ENCODE measurements around the gene APOC1.

APOC1 gene

DNA sequence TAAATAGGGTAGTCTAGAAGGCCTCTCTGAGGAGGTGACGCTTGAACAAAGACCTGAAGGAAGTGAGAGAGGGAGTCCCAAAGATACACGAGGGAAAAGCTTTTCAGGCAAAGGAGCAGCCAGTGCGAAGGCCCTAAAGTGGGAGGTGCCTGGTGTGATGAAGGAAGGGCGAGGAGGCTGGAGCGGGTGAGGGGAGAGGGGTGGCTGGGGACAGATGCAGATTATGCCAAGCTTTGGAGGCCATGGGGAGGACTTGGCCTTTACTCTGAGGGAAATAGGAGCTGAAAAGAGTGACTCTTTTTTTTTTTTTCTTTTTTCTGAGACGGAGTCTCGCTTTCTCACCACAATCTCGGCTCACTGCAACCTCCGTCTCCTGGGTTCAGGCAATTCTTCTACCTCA is 43.7 kb downstream of the APOC1 start:
- ChIA-PET CTCF (no interaction called here), POLR2A (interaction anchor here (1.4 kb wide), 1 partner anchor 68 kb away, joined by 3 read pairs; no protein-coding TSS in a partner anchor)
- no peak for DNase-seq (ENCODE audit: extremely low spot score)
- no peak for TF ChIP-seq NFRKB (IDR thresholded peaks at IDR 0.05)

DNA sequence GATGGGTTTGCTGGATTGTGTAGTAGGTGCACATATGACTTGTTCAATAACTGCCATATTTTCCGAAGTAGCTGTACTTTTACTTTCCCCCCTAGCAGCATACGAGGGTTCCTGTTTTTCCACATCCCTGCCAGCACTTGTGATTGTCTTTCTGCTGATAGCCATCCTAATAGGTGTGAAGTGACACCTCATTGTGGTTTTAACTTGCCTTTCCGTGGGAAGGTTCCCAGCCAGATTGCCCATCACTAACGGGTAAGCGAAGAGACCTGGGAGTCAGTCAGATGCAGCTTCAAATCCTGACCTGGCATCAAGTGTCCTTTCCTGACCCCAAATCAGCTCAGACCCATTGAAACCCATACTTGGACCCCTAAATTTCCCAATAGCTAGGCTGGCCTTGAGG is 45.3 kb downstream of the APOC1 start:
- POLR2A ChIA-PET: no interaction called here
- DNase-seq (ENCODE audit: extremely low spot score): no peak
- CTCF ChIA-PET: no interaction called here
- TF ChIP-seq FOXA1 (IDR thresholded peaks at IDR 0.05) (no peak), TARDBP (IDR thresholded peaks at IDR 0.05) (no peak), FOXK2 (IDR thresholded peaks at IDR 0.05) (no peak), ARNT (IDR thresholded peaks at IDR 0.05) (no peak), NFRKB (IDR thresholded peaks at IDR 0.05) (no peak), CTBP1 (IDR thresholded peaks at IDR 0.05; ENCODE audit: borderline replicate concordance) (no peak), ELF4 (IDR thresholded peaks at IDR 0.05) (no peak), ZNF384 (IDR thresholded peaks at IDR 0.05) (no peak), LEF1 (IDR thresholded peaks at IDR 0.05; ENCODE audit: borderline replicate concordance) (no peak), L3MBTL2 (conservative IDR thresholded peaks at IDR 0.05) (no peak), SUZ12 (IDR thresholded peaks at IDR 0.05) (no peak), BHLHE40 (IDR thresholded peaks at IDR 0.05; ENCODE audit: borderline replicate concordance) (no peak), FOXM1 (IDR thresholded peaks at IDR 0.05; ENCODE audit: borderline replicate concordance) (no peak), SP1 (IDR thresholded peaks at IDR 0.05) (no peak), HDGF (IDR thresholded peaks at IDR 0.05; ENCODE audit: borderline replicate concordance) (no peak)
- TF ChIP-seq, protein P1, sequence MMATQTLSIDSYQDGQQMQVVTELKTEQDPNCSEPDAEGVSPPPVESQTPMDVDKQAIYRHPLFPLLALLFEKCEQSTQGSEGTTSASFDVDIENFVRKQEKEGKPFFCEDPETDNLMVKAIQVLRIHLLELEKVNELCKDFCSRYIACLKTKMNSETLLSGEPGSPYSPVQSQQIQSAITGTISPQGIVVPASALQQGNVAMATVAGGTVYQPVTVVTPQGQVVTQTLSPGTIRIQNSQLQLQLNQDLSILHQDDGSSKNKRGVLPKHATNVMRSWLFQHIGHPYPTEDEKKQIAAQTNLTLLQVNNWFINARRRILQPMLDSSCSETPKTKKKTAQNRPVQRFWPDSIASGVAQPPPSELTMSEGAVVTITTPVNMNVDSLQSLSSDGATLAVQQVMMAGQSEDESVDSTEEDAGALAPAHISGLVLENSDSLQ (IDR thresholded peaks at IDR 0.05): no peak

DNA sequence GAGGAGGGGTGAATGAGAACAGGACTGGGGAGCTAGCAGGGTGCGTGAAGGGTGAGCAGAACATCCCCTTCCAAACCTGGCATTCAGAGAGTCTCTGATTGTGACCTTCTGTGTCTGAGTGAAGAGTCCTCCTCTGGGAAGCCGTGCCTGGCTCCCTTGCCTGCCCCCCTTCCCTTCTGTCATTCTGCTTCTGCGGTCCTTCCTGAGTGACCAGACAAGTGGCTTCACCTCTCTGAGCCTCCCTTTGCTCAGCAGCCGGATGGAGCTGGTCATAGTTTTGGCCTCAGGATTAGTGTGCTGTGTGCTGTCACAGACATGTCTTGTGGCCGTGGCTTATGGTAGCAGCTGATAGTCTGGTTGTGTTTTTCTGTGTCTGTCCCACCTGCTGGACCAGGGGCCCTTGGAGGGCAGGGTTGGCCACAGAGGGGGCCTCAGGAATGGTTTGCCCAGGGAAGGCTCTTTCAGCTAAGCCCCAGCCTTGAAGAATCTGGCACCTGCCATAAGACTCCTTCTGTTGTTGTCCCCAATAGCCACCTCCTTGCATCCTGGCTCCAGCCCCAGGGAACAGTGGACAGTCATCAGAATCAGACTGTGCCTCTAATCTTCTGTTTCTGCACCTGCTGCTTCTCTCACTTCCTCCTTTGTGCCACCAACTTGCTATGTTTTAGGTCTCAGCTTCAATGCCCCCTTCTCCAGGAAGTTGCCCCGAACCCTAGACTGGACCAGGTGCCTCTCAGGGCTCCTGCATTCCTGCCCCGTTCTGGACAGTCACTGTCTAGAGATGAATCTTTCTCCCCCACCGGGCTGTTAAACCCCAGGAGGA is 46.7 kb downstream of the APOC1 start:
- ChIA-PET POLR2A (no interaction called here), CTCF (no interaction called here)
- no peak for TF ChIP-seq FOXM1 (IDR thresholded peaks at IDR 0.05; ENCODE audit: borderline replicate concordance)
- TF ChIP-seq, protein P1 (IDR thresholded peaks at IDR 0.05): no peak
- no peak for TF ChIP-seq ELF4 (IDR thresholded peaks at IDR 0.05)
- TF ChIP-seq BHLHE40 (IDR thresholded peaks at IDR 0.05; ENCODE audit: borderline replicate concordance): no peak
- TF ChIP-seq CTBP1 (IDR thresholded peaks at IDR 0.05; ENCODE audit: borderline replicate concordance): no peak
- no peak for TF ChIP-seq LEF1 (IDR thresholded peaks at IDR 0.05; ENCODE audit: borderline replicate concordance)
- TF ChIP-seq HDGF (IDR thresholded peaks at IDR 0.05; ENCODE audit: borderline replicate concordance): no peak
- no peak for TF ChIP-seq SUZ12 (IDR thresholded peaks at IDR 0.05)
- no peak for TF ChIP-seq NFRKB (IDR thresholded peaks at IDR 0.05)
- TF ChIP-seq FOXK2 (IDR thresholded peaks at IDR 0.05): no peak
- no peak for TF ChIP-seq FOXA1 (IDR thresholded peaks at IDR 0.05)
- TF ChIP-seq TARDBP (IDR thresholded peaks at IDR 0.05): no peak
- DNase-seq (ENCODE audit: extremely low spot score): no peak

DNA sequence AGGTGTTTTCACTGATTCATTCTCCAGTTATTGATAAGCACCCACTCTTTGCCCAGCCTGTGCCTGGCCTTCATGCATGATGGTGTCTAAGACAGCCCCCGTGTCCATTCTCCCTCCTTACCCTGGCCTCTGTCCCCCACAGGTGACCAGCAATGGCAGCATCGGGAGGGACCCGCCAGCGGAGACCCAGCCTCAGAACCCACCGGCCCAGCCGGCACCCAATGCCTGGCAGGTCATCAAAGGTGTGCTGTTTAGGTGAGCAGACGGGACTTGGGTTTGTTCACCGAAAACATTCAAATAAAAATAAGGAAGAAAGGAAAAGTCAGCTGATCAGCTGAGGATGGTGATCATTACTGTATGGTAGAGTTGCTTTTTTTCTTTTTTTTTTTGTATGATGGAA is 47.4 kb downstream of the APOC1 start:
- CTCF ChIA-PET: no interaction called here
- TF ChIP-seq FOXA1 (IDR thresholded peaks at IDR 0.05) (no peak), HDGF (IDR thresholded peaks at IDR 0.05; ENCODE audit: borderline replicate concordance) (no peak), ELF4 (IDR thresholded peaks at IDR 0.05) (no peak), FOXK2 (IDR thresholded peaks at IDR 0.05) (no peak), TARDBP (IDR thresholded peaks at IDR 0.05) (no peak), NFRKB (IDR thresholded peaks at IDR 0.05) (no peak), SUZ12 (IDR thresholded peaks at IDR 0.05) (no peak), ARNT (IDR thresholded peaks at IDR 0.05) (no peak), CTBP1 (IDR thresholded peaks at IDR 0.05; ENCODE audit: borderline replicate concordance) (no peak), BHLHE40 (IDR thresholded peaks at IDR 0.05; ENCODE audit: borderline replicate concordance) (no peak), L3MBTL2 (conservative IDR thresholded peaks at IDR 0.05) (no peak), FOXM1 (IDR thresholded peaks at IDR 0.05; ENCODE audit: borderline replicate concordance) (no peak), ZNF384 (IDR thresholded peaks at IDR 0.05) (no peak), LEF1 (IDR thresholded peaks at IDR 0.05; ENCODE audit: borderline replicate concordance) (no peak), SP1 (IDR thresholded peaks at IDR 0.05) (no peak)
- TF ChIP-seq, protein P1 (IDR thresholded peaks at IDR 0.05): no peak
- POLR2A ChIA-PET: no interaction called here
- DNase-seq (ENCODE audit: extremely low spot score): no peak

DNA sequence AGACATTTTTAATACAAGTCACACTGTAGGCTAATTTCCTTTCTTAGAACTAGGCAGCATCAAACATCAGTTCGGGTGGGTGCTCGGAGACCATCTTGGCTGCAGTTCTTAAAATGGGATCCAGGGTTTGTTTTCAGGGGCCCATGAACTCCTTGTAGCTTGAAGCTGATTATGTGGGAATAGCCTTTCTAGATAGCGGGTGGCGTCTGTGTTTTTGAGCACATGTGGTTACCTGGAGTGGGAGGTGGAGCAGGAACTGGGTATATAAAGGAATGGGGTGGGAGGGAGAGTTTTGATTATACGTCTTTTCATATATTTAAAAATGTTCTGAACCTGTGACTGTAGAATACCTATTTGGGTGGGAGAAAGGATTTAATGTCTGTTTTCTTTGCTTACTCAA is 53.7 kb downstream of the APOC1 start:
- ChIA-PET POLR2A (no interaction called here), CTCF (no interaction called here)
- TF ChIP-seq L3MBTL2 (conservative IDR thresholded peaks at IDR 0.05): no peak
- TF ChIP-seq SUZ12 (IDR thresholded peaks at IDR 0.05): no peak
- TF ChIP-seq ELF4 (IDR thresholded peaks at IDR 0.05): no peak
- DNase-seq (ENCODE audit: extremely low spot score): no peak

DNA sequence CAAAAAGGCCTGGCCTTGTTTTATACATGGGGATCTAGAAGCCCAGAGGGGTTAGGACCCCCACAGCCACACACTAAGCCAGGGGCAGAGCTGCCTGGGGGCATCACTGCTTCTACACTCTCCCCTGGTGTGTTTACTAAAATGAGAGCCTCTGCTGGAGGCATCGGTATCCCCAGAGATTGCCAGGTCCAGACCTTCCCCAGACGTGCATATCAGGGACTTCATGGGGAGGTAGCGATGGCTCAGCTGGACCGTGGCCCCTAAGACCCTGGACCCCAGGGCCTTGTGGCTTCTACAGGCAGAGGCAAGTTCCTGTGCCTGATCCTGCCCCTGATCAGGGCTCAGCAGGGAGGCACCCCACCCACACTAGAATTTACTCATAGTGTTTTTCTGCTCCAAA is 54.3 kb downstream of the APOC1 start:
- ChIA-PET CTCF (no interaction called here), POLR2A (no interaction called here)
- TF ChIP-seq SUZ12 (IDR thresholded peaks at IDR 0.05) (no peak), TARDBP (IDR thresholded peaks at IDR 0.05) (no peak), HDGF (IDR thresholded peaks at IDR 0.05; ENCODE audit: borderline replicate concordance) (no peak), ELF4 (IDR thresholded peaks at IDR 0.05) (no peak)
- DNase-seq (ENCODE audit: extremely low spot score): no peak

Measured in HEK293T (cell line).